HL-60 (cell line): ENCODE measurements around the gene KMT2C.

Source experiments
- DNase-seq, 2 experiments: peaks; one replicate each; pipeline ENCODE4 v3.0.0-alpha.2; 2010 to 2020; ENCODE audit warnings: low read depth in 1 of 2, low spot score in 1 of 2
- H3K27ac ChIP-seq: fragments of 250-450 bp; sonication (Bioruptor Pico); replicated peaks from 2 replicates; pipeline ENCODE4 v1.5.1; 2020; ENCODE audit warnings: mild to moderate bottlenecking, moderate library complexity
- H3K27me3 ChIP-seq: fragments of 250-450 bp; sonication (Bioruptor Pico); 2 replicates; pipeline ENCODE4 v1.5.1; 2021; ENCODE audit warnings: mild to moderate bottlenecking, moderate library complexity; ENCODE audit not compliant: insufficient read depth, poor library complexity, severe bottlenecking
- H3K4me3 ChIP-seq: replicated peaks from 2 replicates; pipeline ENCODE4 v1.5.1; 2011; ENCODE audit warnings: mild to moderate bottlenecking, control low read depth, low read length; ENCODE audit not compliant: insufficient read depth
- GABPA ChIP-seq: IDR thresholded peaks from 2 replicates; pipeline ENCODE4 v1.6.1; 2012; ENCODE audit warnings: low read depth
- POLR2AphosphoS5 ChIP-seq: IDR thresholded peaks from 2 replicates; pipeline ENCODE4 v1.6.1; 2012; ENCODE audit warnings: low read depth
- SPI1 ChIP-seq: IDR thresholded peaks from 2 replicates; pipeline ENCODE4 v1.6.1; 2012; ENCODE audit warnings: low read depth, mild to moderate bottlenecking, borderline replicate concordance
- TF ChIP-seq, protein P1 (sequence below): IDR thresholded peaks from one replicate; pipeline ENCODE4 v1.5.1; 2011; ENCODE audit warnings: low read length, control low read depth, inconsistent platforms; ENCODE audit not compliant: insufficient read depth
- TF ChIP-seq, protein P2 (sequence below): IDR thresholded peaks from 2 replicates; pipeline ENCODE4 v1.6.1; 2012; ENCODE audit warnings: low read depth; ENCODE audit not compliant: insufficient replicate concordance

The KMT2C gene

DNA sequence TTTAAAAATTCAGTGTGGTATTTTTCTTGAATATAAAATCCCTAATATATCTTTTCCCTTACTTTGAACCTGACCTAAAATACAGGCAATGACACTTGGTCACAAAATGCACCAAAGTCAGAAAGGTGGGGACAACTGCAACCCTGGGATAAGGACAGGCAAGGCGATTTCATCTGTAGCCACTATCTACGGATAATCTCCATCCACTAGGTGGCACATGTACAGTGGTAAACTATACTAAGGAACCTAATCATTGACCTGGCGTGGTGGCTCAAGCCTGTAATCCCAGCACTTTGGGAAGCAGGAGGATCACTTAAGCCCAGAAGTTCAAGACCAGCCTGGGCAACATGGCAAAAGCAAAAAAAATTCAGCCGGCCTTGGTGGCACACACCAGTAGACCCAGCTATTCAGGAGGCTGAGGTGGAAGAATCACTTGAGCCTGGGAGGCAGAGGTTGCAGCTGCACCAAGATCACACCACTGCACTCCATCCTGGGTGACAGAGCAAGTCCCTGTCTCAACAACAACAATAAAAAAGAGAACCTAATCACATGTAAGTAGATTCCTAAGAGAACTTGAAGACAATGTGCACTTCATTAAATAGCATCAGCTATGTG lies 98.9 kb downstream of the KMT2C start:
- Histone ChIP-seq H3K27ac (no peak overlapping the region), H3K4me3 (no peak overlapping the region)
- peak in 1 of 2 experiments; percentile 51 for DNase-seq

DNA sequence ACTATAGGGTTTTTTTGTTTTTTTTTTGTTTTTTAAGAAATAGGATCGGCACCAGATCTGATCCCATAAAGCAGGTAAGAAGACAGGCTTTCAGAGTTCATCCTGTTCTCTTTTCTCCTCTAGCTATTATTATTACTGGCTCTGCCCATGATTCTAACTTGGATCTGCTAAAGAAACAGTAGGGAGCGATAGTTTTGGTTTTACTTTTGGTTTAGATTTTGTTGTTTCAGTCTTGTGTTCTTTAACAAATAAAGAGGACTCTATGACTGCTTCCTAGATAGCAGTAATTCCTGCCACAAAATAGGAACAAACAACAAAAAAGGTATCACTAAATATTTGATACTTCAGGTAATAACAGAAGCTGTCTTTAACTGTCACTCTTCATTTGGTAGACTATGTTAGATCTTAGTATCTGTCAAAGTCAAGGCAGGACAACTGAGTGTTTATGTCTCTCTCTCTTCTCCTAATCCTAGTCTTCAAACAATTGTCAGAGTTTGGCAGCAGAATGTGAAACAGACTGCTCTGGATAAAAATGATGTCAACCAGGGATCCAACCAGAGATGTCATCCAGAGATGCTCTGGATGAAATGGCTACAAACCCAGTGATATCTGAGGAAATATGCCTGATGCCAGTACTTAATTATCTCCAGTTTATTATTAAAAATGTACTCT lies 99.8 kb downstream of the KMT2C start:
- DNase-seq: no peak
- no peak overlapping the region for H3K27ac ChIP-seq
- TF ChIP-seq, protein P1, sequence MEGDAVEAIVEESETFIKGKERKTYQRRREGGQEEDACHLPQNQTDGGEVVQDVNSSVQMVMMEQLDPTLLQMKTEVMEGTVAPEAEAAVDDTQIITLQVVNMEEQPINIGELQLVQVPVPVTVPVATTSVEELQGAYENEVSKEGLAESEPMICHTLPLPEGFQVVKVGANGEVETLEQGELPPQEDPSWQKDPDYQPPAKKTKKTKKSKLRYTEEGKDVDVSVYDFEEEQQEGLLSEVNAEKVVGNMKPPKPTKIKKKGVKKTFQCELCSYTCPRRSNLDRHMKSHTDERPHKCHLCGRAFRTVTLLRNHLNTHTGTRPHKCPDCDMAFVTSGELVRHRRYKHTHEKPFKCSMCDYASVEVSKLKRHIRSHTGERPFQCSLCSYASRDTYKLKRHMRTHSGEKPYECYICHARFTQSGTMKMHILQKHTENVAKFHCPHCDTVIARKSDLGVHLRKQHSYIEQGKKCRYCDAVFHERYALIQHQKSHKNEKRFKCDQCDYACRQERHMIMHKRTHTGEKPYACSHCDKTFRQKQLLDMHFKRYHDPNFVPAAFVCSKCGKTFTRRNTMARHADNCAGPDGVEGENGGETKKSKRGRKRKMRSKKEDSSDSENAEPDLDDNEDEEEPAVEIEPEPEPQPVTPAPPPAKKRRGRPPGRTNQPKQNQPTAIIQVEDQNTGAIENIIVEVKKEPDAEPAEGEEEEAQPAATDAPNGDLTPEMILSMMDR: no peak
- TF ChIP-seq, protein P2, sequence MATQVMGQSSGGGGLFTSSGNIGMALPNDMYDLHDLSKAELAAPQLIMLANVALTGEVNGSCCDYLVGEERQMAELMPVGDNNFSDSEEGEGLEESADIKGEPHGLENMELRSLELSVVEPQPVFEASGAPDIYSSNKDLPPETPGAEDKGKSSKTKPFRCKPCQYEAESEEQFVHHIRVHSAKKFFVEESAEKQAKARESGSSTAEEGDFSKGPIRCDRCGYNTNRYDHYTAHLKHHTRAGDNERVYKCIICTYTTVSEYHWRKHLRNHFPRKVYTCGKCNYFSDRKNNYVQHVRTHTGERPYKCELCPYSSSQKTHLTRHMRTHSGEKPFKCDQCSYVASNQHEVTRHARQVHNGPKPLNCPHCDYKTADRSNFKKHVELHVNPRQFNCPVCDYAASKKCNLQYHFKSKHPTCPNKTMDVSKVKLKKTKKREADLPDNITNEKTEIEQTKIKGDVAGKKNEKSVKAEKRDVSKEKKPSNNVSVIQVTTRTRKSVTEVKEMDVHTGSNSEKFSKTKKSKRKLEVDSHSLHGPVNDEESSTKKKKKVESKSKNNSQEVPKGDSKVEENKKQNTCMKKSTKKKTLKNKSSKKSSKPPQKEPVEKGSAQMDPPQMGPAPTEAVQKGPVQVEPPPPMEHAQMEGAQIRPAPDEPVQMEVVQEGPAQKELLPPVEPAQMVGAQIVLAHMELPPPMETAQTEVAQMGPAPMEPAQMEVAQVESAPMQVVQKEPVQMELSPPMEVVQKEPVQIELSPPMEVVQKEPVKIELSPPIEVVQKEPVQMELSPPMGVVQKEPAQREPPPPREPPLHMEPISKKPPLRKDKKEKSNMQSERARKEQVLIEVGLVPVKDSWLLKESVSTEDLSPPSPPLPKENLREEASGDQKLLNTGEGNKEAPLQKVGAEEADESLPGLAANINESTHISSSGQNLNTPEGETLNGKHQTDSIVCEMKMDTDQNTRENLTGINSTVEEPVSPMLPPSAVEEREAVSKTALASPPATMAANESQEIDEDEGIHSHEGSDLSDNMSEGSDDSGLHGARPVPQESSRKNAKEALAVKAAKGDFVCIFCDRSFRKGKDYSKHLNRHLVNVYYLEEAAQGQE: no peak
- no peak overlapping the region for H3K4me3 ChIP-seq
- no peaks in the 10 kb centered on the region for H3K27me3 ChIP-seq

More for the DNA sequence above, 98.9 kb downstream of the KMT2C start:
- TF ChIP-seq, protein P2: no peak
- TF ChIP-seq, protein P1: peak; percentile 47
- no peak for TF ChIP-seq SPI1
- TF ChIP-seq GABPA: no peak
- TF ChIP-seq POLR2AphosphoS5: no peak
- H3K27me3 ChIP-seq: no peaks in the 10 kb centered on the region

DNA sequence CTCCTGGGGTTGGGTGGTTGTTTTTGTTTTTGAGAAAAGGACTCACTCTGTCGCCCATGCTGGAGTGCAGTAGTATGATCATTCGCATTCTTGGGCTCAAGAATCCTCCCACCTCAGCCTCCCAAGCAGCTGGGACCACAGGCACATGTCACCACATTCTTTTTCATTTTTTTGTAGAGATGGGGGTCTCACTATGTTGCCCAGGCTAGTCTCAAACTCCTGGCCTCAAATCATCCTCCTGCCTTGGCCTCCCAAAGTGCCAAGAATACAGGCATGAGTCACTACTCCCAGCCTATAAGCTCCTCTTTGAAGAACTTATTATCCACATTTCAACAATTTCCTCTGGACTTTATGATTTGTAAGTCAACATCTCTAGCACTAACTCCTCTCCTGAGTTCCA lies 102.7 kb downstream of the KMT2C start:
- Histone ChIP-seq H3K4me3 (no peak overlapping the region), H3K27ac (no peak overlapping the region), H3K27me3 (no peaks in the 10 kb centered on the region)
- DNase-seq: no peak
- TF ChIP-seq GABPA (no peak), SPI1 (no peak), POLR2AphosphoS5 (no peak)
- TF ChIP-seq, protein P2: no peak
- TF ChIP-seq, protein P1: no peak
